Measurements from ENCODE around the gene WDR62.
"Not testable (repeated sequence)": the region's sequence is repeated elsewhere in the genome, so short reads cannot be mapped to it uniquely, and the experiment has no call there.

Gene WDR62

GRCh38 chr19:36032251-36033104, 22.2 kb upstream of the WDR62 start, which contains the start of gene CLIP3:
TSS of gene CLIP3 (minus strand) at chr19:36032873. CDS start at chr19:36032357, 516 bp downstream.
- DNase-seq (ENCODE audit: low spot score) = peak; percentile 64

GRCh38 chr19:36040495-36040894, 14.2 kb upstream of the WDR62 start:
- DNase-seq (ENCODE audit: low spot score) = no peak

- DNase-seq (ENCODE audit: low spot score) = not testable (repeated sequence)
These were observed 13.6 kb upstream of the WDR62 start for GRCh38 chr19:36041092-36041491.

GRCh38 chr19:36041831-36042230, 12.9 kb upstream of the WDR62 start:
- no peak for DNase-seq (ENCODE audit: low spot score)

GRCh38 chr19:36043952-36044351, 10.7 kb upstream of the WDR62 start:
- DNase-seq (ENCODE audit: low spot score) = no peak

GRCh38 chr19:36046443-36047050, 8.2 kb upstream of the WDR62 start:
- DNase-seq (ENCODE audit: low spot score) = no peak

- DNase-seq (ENCODE audit: low spot score) = no peak
These were observed 6.9 kb upstream of the WDR62 start for GRCh38 chr19:36047835-36048234.

- DNase-seq (ENCODE audit: low spot score) = no peak
These were observed 5.5 kb upstream of the WDR62 start for GRCh38 chr19:36049080-36049698.

- DNase-seq (ENCODE audit: low spot score) = no peak
These were observed 3.5 kb upstream of the WDR62 start for GRCh38 chr19:36051236-36051635.

GRCh38 chr19:36051637-36052036, 3.1 kb upstream of the WDR62 start:
- DNase-seq (ENCODE audit: low spot score) = no peak

GRCh38 chr19:36054119-36054732, 471 bp upstream of the WDR62 start, which contains the start of gene THAP8:
TSS of gene THAP8 (minus strand) at chr19:36054285. CDS start at chr19:36054217, 68 bp downstream.
- peak; percentile 100 for DNase-seq (ENCODE audit: low spot score)

GRCh38 chr19:36058481-36059179, 3.9 kb downstream of the WDR62 start:
- DNase-seq (ENCODE audit: low spot score) = no peak

- DNase-seq (ENCODE audit: low spot score) = no peak
These were observed 4.6 kb downstream of the WDR62 start for GRCh38 chr19:36059180-36059910.

GRCh38 chr19:36060430-36060829, 5.7 kb downstream of the WDR62 start:
- DNase-seq (ENCODE audit: low spot score) = peak; percentile 43

- no peak for DNase-seq (ENCODE audit: low spot score)
These were observed 6.7 kb downstream of the WDR62 start for GRCh38 chr19:36061367-36061766.

- no peak for DNase-seq (ENCODE audit: low spot score)
These were observed 10.1 kb downstream of the WDR62 start for GRCh38 chr19:36064826-36065225.

- no peak for DNase-seq (ENCODE audit: low spot score)
These were observed 13.0 kb downstream of the WDR62 start for GRCh38 chr19:36067681-36068080.

- not testable (repeated sequence) for DNase-seq (ENCODE audit: low spot score)
These were observed 14.3 kb downstream of the WDR62 start for GRCh38 chr19:36068810-36069499.

- DNase-seq (ENCODE audit: low spot score) = no peak
These were observed 17.4 kb downstream of the WDR62 start for GRCh38 chr19:36072081-36072480.

GRCh38 chr19:36073121-36073876, 18.6 kb downstream of the WDR62 start:
- DNase-seq (ENCODE audit: low spot score) = no peak
